SK-N-SH treated with all-trans-retinoic acid at 6 μM for 48 hours (cell line): Measurements from ENCODE around the gene TRIM37.

ENCODE experiments used
- ATAC-seq: fragments of 200-7000 bp; cut with Tn5 transposase; 3 replicates; pipeline ENCODE4 v1.9.1; 2020; ENCODE audit warnings: mild to moderate bottlenecking, moderate library complexity
- ARNTL ChIP-seq: fragments of 450-650 bp; formaldehyde crosslinking; IDR thresholded peaks from 2 replicates; pipeline ENCODE4 v1.5.0; 2020; ENCODE audit warnings: low read depth, mild to moderate bottlenecking, moderate library complexity, borderline replicate concordance
- BACH2 ChIP-seq: fragments of 250-450 bp; sonication (Bioruptor Pico); IDR thresholded peaks from 2 replicates; pipeline ENCODE4 v1.9.0; 2021; ENCODE audit warnings: mild to moderate bottlenecking, borderline replicate concordance
- CREB5 ChIP-seq: fragments of 250-450 bp; sonication (Bioruptor Pico); IDR thresholded peaks from 2 replicates; pipeline ENCODE4 v1.5.1; 2020; ENCODE audit warnings: low read depth, mild to moderate bottlenecking, moderate library complexity
- CSDC2 ChIP-seq: fragments of 250-450 bp; sonication (Bioruptor Pico); IDR thresholded peaks from 2 replicates; pipeline ENCODE4 v1.5.0; 2020; ENCODE audit warnings: mild to moderate bottlenecking, moderate library complexity
- CSRNP3 ChIP-seq: fragments of 250-450 bp; sonication (Bioruptor Pico); IDR thresholded peaks from 2 replicates; pipeline ENCODE4 v1.5.1; 2021; ENCODE audit warnings: mild to moderate bottlenecking, moderate library complexity
- ESRRG ChIP-seq: fragments of 250-450 bp; sonication (Bioruptor Pico); IDR thresholded peaks from 2 replicates; pipeline ENCODE4 v1.6.1; 2021; ENCODE audit warnings: mild to moderate bottlenecking
- GLIS3 ChIP-seq: fragments of 250-450 bp; sonication (Bioruptor Pico); IDR thresholded peaks from 2 replicates; pipeline ENCODE4 v1.5.0; 2020; ENCODE audit warnings: mild to moderate bottlenecking, moderate library complexity
- ISL1 ChIP-seq: fragments of 250-450 bp; sonication (Bioruptor Pico); IDR thresholded peaks from 2 replicates; pipeline ENCODE4 v2.1.2; 2022; ENCODE audit warnings: mild to moderate bottlenecking, moderate library complexity
- OSR1 ChIP-seq: fragments of 250-450 bp; sonication (Bioruptor Pico); IDR thresholded peaks from 2 replicates; pipeline ENCODE4 v1.8.0; 2022; ENCODE audit warnings: moderate library complexity, mild to moderate bottlenecking, inconsistent platforms
- PATZ1 ChIP-seq: fragments of 250-450 bp; sonication (Bioruptor Pico); IDR thresholded peaks from 2 replicates; pipeline ENCODE4 v1.8.0; 2020; ENCODE audit warnings: mild to moderate bottlenecking, moderate library complexity, borderline replicate concordance
- POU6F1 ChIP-seq: fragments of 250-450 bp; sonication (Bioruptor Pico); IDR thresholded peaks from 2 replicates; pipeline ENCODE4 v1.8.0; 2021; ENCODE audit warnings: low read depth, mild to moderate bottlenecking, moderate library complexity, borderline replicate concordance
- PPARA ChIP-seq: fragments of 250-450 bp; sonication (Bioruptor Pico); IDR thresholded peaks from 2 replicates; pipeline ENCODE4 v1.5.0; 2020; ENCODE audit warnings: mild to moderate bottlenecking, borderline replicate concordance
- RARB ChIP-seq: fragments of 250-450 bp; sonication (Bioruptor Pico); IDR thresholded peaks from 2 replicates; pipeline ENCODE4 v1.8.0; 2021; ENCODE audit warnings: mild to moderate bottlenecking, moderate library complexity
- SNAI2 ChIP-seq: fragments of 250-450 bp; sonication (Bioruptor Pico); IDR thresholded peaks from 2 replicates; pipeline ENCODE4 v1.5.0; 2020; ENCODE audit warnings: mild to moderate bottlenecking, moderate library complexity
- TCF4 ChIP-seq: fragments of 250-450 bp; sonication (Bioruptor Pico); IDR thresholded peaks from 2 replicates; pipeline ENCODE4 v1.8.0; 2021; ENCODE audit warnings: mild to moderate bottlenecking, moderate library complexity, borderline replicate concordance
- TSHZ2 ChIP-seq: fragments of 250-450 bp; sonication (Bioruptor Pico); IDR thresholded peaks from 2 replicates; pipeline ENCODE4 v1.5.0; 2020; ENCODE audit warnings: mild to moderate bottlenecking, moderate library complexity
- ZFP3 ChIP-seq: fragments of 250-450 bp; sonication (Bioruptor Pico); IDR thresholded peaks from 2 replicates; pipeline ENCODE4 v1.5.0; 2020; ENCODE audit warnings: mild to moderate bottlenecking, moderate library complexity
- ZFP30 ChIP-seq: fragments of 450-650 bp; formaldehyde crosslinking; IDR thresholded peaks from 2 replicates; pipeline ENCODE4 v1.5.0; 2022; ENCODE audit warnings: mild to moderate bottlenecking, moderate library complexity
- ZNF565 ChIP-seq: fragments of 450-650 bp; formaldehyde crosslinking; conservative IDR thresholded peaks from 2 replicates; pipeline ENCODE4 v1.5.0; 2020; ENCODE audit warnings: low read depth, mild to moderate bottlenecking, moderate library complexity
- ZNF70 ChIP-seq: fragments of 450-650 bp; formaldehyde crosslinking; IDR thresholded peaks from 2 replicates; pipeline ENCODE4 v1.5.0; 2020; ENCODE audit warnings: mild to moderate bottlenecking, moderate library complexity
- ZNF8 ChIP-seq: fragments of 450-650 bp; formaldehyde crosslinking; IDR thresholded peaks from 2 replicates; pipeline ENCODE4 v1.5.0; 2020; ENCODE audit warnings: mild to moderate bottlenecking, moderate library complexity

TRIM37 gene

GRCh38 chr17:59003860-59004259 is 102.8 kb downstream of the TRIM37 start:
- TF ChIP-seq BACH2 (CRISPR knock-in tag) (no peak), GLIS3 (CRISPR knock-in tag) (no peak), ESRRG (no peak), CREB5 (CRISPR knock-in tag) (no peak), POU6F1 (no peak), CSRNP3 (CRISPR knock-in tag) (no peak), CSDC2 (no peak), ZFP30 (CRISPR knock-in tag) (no peak), ISL1 (CRISPR knock-in tag) (no peak), TSHZ2 (CRISPR knock-in tag) (no peak), ZNF70 (CRISPR knock-in tag) (no peak), ZFP3 (no peak), TCF4 (CRISPR knock-in tag) (no peak), OSR1 (CRISPR knock-in tag) (no peak), SNAI2 (no peak), PPARA (CRISPR knock-in tag) (no peak), PATZ1 (CRISPR knock-in tag) (no peak), ZNF8 (CRISPR knock-in tag) (no peak)
- ATAC-seq: no peak

GRCh38 chr17:59002848-59003247 is 103.8 kb downstream of the TRIM37 start:
- ATAC-seq: no peak
- TF ChIP-seq ZNF8 (CRISPR knock-in tag) (no peak), TCF4 (CRISPR knock-in tag) (no peak), CSDC2 (no peak), POU6F1 (no peak), ISL1 (CRISPR knock-in tag) (no peak), GLIS3 (CRISPR knock-in tag) (no peak), BACH2 (CRISPR knock-in tag) (no peak), ARNTL (CRISPR knock-in tag) (no peak), CSRNP3 (CRISPR knock-in tag) (no peak), TSHZ2 (CRISPR knock-in tag) (no peak), RARB (CRISPR knock-in tag) (no peak), CREB5 (CRISPR knock-in tag) (no peak; the same call in 1 of the 2 replicates), ZNF565 (CRISPR knock-in tag) (no peak), SNAI2 (no peak), OSR1 (CRISPR knock-in tag) (no peak), ZFP30 (CRISPR knock-in tag) (no peak), ESRRG (no peak)
